Heart left ventricle (tissue), 13 donors: Measurements from ENCODE around the gene APC2.

Experiments
- POLR2A ChIP-seq, 2 donors: fragments of 450-650 bp; IDR thresholded peaks; one replicate each; pipeline ENCODE4 v1.6.1; 2017; ENCODE audit warnings: antibody characterized with exemption in 2 of 2, mild to moderate bottlenecking in 2 of 2, moderate library complexity in 2 of 2
- TF ChIP-seq, protein P1 (sequence below), 12 donors: fragments of 200-600 bp; sonication (generic) in 4 of 12; IDR thresholded peaks; one replicate each; pipeline versions ENCODE4 v1.5.0 to v1.8.0; 2018 to 2022; ENCODE audit warnings: antibody characterized with exemption in 12 of 12, mild to moderate bottlenecking in 5 of 12
- donor health status: ischemic (EF 13 %, LVEDD 7.1; RV severe dilation, severe dysfunction).
- donor health status: DM: no; HTN: yes; CAD: no.
- donor health status: DM: no; HTN: no; CAD: no.
- donor health status: ischemic (EF 25% LVEDD 6.9; RV normal size, moderate dysfunction).
- donor health status: ischemic (EF 25% LVEDD 5.7; RV mildly dilated, moderate dysfunction).
- donor health status: ischemic (EF 35%, LVEDD 5.7; RV mildly dilated, moderate dysfunction).
- donor health status: nonischemic (EF 11% LVEDD 7.7; RV severe dilation, severe dysfunction).
- donor health status: DM: yes; HTN: yes; CAD: no.
- donor health status: PGD.
- donor health status: ischemic (EF 29% LVEDD 5.4; RV normal size, mild dysfunction).
- donor health status: nonischemic (EF 23%, LVEDD 6.1; RV moderate dilation, normal function).

DNA sequence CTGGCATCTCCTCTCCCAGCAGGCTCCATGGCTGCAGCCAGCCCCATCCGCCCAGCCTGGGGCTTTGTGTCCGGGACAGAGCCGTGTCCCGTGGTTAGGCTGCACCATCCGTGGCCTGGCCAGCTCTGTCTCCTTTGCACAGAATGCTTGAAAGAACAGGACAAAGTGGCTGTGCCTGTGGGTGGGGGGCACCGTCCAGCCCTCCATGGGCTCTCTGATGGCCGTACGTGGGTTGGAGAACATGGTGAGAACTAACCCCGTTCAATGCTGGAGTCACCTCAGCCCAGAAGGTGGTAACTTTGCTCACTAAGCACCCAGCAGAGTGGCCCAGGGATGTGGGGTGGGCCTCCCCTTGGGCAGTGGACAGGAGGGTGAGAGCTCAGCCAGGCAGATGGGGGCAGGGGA lies 8.9 kb upstream of the APC2 start:
- TF ChIP-seq, protein P1, sequence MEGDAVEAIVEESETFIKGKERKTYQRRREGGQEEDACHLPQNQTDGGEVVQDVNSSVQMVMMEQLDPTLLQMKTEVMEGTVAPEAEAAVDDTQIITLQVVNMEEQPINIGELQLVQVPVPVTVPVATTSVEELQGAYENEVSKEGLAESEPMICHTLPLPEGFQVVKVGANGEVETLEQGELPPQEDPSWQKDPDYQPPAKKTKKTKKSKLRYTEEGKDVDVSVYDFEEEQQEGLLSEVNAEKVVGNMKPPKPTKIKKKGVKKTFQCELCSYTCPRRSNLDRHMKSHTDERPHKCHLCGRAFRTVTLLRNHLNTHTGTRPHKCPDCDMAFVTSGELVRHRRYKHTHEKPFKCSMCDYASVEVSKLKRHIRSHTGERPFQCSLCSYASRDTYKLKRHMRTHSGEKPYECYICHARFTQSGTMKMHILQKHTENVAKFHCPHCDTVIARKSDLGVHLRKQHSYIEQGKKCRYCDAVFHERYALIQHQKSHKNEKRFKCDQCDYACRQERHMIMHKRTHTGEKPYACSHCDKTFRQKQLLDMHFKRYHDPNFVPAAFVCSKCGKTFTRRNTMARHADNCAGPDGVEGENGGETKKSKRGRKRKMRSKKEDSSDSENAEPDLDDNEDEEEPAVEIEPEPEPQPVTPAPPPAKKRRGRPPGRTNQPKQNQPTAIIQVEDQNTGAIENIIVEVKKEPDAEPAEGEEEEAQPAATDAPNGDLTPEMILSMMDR (IDR thresholded peaks at IDR 0.05): no peak
- TF ChIP-seq POLR2A (IDR thresholded peaks at IDR 0.05): no peak
